GM12873 (cell line): ENCODE results near the gene SIDT1.

Source experiments
- TF ChIP-seq, protein P1 (sequence below): IDR thresholded peaks from 2 replicates; pipeline ENCODE4 v1.5.1; 2012; ENCODE audit warnings: low read depth, mild to moderate bottlenecking, moderate library complexity, low read length, control low read depth; ENCODE audit not compliant: insufficient read depth; ENCODE audit errors: missing control alignments

Gene SIDT1

DNA sequence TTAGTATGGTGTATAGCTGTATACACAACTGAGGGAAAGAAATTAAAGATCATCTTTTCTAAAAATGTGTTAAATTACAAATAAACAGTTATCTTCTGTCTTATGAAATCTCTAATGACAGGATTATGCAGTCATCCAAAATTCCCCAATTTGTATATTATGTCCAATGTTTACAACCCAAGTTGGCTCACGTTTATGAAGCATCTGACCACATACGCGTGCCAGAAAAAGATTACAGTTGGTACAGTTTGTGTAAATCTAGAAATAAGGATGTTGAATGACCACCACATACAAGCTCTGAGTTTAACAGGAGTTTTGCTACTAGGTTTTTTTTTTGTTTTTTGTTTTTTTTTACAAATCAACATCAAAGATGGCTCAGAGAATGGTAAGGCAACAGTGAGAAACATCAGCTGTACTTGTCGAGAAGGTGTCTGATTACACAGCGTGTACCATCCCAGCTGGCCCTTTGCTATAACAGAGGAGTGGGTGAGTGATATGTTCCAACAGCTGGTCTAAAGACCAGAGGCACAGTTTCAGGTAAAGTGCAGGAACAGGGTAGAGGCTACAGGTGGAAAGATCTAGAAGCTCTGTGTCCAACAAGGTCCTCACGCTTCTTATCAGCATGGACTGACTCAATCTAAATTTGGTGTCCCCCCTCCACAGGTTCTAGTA, 117.0 kb downstream of the SIDT1 start:
- TF ChIP-seq, protein P1, sequence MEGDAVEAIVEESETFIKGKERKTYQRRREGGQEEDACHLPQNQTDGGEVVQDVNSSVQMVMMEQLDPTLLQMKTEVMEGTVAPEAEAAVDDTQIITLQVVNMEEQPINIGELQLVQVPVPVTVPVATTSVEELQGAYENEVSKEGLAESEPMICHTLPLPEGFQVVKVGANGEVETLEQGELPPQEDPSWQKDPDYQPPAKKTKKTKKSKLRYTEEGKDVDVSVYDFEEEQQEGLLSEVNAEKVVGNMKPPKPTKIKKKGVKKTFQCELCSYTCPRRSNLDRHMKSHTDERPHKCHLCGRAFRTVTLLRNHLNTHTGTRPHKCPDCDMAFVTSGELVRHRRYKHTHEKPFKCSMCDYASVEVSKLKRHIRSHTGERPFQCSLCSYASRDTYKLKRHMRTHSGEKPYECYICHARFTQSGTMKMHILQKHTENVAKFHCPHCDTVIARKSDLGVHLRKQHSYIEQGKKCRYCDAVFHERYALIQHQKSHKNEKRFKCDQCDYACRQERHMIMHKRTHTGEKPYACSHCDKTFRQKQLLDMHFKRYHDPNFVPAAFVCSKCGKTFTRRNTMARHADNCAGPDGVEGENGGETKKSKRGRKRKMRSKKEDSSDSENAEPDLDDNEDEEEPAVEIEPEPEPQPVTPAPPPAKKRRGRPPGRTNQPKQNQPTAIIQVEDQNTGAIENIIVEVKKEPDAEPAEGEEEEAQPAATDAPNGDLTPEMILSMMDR: no peak

DNA sequence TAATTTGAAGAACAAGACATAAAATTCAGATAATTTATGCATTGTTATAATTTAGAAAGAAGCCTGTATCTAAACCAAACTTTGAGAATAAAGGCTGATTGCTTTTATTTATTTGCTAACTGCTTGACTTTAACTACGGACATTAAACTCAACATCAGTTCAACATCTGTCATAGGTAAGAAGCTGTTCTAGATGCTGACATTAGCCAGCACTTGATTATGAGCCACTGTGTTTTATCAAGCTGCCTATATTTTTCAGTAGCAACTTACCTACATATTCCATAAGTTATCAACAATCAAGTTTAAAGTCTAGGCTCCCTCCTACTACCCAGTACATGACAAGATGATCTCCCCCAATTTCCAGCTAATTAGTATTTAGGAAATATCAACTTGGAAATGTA, 122.0 kb downstream of the SIDT1 start:
- TF ChIP-seq, protein P1: no peak

DNA sequence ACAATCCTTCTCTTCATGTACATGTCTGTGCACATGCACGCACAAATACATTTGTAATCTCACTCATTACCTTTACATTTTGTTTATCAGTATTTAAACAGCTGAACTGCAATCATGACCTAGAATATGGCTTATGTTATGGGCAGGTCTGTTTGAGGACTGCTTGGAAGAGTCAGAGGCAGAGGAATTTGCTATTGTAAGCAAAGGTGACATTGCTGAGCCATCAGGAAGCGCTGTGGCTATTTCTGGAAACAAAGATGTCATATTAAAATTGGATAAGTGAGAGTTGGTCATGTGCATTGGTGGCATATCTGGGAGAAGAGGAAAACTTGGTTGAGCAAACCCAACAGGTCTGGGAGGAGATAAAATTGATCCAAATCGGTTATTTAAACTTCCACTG, 122.5 kb downstream of the SIDT1 start:
- TF ChIP-seq, protein P1: no peak

DNA sequence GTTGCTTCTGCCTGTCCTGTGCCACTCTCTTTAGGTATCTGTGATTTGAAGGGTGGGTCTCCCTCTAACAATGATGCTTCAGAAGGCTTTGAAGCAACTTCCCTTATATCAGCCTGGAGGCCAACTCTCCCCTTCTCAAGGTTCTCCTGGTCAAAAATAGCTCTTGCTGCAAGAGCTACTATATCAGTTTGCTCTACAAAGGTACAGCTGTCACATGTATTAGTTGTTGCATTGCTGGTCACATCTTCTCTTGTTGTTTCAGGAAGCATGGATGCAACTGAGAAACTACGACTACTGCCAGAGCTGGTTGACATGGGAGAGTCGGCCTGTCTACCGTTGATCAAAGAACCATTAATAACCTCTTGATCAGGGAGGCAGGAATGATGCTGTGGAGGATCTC, 125.8 kb downstream of the SIDT1 start:
- TF ChIP-seq, protein P1: no peak

DNA sequence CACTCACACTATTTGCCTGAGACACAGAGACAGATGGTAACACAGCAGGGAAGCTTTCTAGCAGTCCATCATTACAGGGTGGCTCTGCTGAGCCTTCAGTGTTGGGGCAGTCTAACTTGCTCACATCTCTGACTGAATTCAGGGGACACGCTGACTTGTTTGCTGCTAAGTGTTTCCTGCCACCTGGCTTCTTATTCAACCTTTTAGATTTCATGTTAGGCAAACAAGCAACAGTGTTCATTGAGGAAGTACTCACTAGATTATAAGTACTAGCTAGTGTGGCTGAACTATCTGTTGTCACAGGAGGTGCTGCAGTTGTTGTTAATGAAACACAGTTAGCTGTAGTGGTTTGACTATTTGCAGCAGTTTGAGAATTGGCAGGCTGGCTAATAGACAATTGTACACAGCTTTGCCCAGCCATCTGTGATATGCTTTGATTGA, 126.8 kb downstream of the SIDT1 start:
- TF ChIP-seq, protein P1: no peak

DNA sequence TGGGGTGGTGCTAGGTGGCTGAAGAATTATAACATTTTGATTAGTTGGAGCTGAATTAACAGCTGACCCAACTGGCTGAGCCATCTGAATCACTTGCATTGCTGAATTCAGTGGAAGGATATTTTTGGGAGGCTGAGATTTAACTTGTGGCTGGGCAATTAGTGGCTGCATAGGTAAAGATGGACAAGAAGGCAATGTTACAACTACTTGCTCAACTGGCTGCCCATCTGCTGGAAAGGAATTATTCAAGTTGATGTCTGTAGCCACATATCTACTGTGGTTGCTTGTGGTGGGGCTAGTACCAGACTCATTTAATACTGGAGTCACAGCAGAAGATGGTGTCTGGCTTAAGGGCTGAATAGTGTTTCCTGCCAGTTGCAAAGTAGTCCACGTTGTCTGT, 127.6 kb downstream of the SIDT1 start:
- TF ChIP-seq, protein P1: no peak

DNA sequence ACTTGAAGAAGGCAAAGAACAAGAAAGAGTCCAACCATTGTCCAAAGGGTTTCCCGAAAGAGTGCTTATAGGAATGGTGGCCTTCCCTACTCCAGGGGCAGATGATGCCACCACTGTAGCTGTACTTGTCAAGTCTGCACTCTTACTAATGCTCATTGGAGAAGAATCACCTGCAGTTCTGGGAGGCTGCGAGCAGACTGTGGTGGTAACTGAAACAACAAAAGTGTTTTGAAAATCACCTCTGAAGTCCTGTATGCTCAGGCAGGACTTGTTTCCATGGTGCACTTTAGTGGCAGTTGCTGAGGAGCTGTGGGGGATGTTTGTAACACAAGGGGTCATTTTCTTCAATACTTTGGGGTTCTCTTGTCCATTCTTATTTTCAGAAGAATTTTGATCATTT, 128.1 kb downstream of the SIDT1 start:
- TF ChIP-seq, protein P1: no peak
